Astrocyte (in vitro differentiated cells and primary cell): ENCODE measurements around the gene SPATA6L.

Source experiments
- EZH2 ChIP-seq: IDR thresholded peaks from 2 replicates; pipeline ENCODE4 v1.6.1; 2012; ENCODE audit warnings: mild to moderate bottlenecking, low read length, inconsistent platforms; ENCODE audit not compliant: insufficient read depth
- TF ChIP-seq, protein P1 (sequence below): IDR thresholded peaks from 2 replicates; pipeline ENCODE4 v1.5.1; 2011; ENCODE audit warnings: low read depth, mild to moderate bottlenecking, inconsistent platforms, low read length, moderate library complexity; ENCODE audit not compliant: insufficient read depth

DNA sequence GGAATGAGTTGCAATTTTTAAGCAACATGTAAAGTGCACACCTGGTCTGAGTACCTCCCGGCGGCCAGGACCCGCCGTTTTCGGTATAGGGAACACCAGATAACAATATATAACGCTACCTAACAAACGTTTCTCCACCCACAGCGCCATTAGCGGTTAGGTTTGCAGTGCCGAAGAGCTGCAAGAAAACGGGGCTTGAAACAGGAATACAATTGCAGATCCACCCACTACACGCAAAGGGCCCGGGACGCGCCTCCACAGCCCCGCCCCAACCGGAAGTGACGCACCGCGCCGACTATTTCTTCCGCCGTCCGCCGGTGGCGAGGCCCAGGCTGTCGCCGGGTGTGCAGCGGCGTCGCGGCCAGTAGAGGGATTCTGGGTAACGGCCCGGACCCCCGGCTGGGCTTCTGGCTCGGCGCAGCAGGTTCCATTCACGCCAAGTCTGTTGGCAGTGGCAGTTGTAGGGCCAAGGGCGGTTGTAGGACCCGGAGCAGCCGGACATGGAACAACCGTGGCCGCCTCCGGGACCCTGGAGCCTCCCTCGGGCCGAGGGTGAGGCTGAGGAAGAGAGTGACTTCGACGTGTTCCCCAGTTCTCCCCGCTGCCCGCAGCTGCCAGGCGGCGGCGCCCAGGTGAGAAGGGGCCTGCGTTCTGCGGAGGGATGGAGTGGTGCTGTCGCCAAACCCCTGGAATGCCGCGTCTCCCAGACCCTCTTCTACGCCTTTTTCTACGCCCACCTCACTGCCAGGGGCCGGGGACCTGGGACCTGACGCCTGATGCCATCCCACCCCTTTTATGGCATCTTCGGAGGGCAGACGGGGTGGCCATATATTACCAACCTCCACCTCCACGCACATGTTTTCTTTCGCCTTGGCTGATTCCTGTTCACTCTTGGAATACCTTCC, 13.2 kb upstream of the SPATA6L start, which contains the start of gene CDC37L1:
- TF ChIP-seq, protein P1, sequence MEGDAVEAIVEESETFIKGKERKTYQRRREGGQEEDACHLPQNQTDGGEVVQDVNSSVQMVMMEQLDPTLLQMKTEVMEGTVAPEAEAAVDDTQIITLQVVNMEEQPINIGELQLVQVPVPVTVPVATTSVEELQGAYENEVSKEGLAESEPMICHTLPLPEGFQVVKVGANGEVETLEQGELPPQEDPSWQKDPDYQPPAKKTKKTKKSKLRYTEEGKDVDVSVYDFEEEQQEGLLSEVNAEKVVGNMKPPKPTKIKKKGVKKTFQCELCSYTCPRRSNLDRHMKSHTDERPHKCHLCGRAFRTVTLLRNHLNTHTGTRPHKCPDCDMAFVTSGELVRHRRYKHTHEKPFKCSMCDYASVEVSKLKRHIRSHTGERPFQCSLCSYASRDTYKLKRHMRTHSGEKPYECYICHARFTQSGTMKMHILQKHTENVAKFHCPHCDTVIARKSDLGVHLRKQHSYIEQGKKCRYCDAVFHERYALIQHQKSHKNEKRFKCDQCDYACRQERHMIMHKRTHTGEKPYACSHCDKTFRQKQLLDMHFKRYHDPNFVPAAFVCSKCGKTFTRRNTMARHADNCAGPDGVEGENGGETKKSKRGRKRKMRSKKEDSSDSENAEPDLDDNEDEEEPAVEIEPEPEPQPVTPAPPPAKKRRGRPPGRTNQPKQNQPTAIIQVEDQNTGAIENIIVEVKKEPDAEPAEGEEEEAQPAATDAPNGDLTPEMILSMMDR, result peak; percentile 38
- TF ChIP-seq EZH2, result no peak
